Fibroblast of mammary gland (primary cell): ENCODE data around the gene DBI.
"Not testable (repeated sequence)": the region's sequence is repeated elsewhere in the genome, so short reads cannot be mapped to it uniquely, and the experiment has no call there.

Source experiments
- DNase-seq: peaks from one replicate; pipeline ENCODE4 v3.0.0-alpha.2; 2010; ENCODE audit warnings: low read depth
- H3K4me3 ChIP-seq: 2 replicates; pipeline ENCODE4 v1.5.1; 2011; ENCODE audit warnings: low read depth, mild to moderate bottlenecking, low read length, moderate library complexity; ENCODE audit not compliant: control insufficient read depth
- TF ChIP-seq, protein P1 (sequence below): conservative IDR thresholded peaks from 2 replicates; pipeline ENCODE4 v1.5.1; 2011; ENCODE audit warnings: low read depth, low read length, inconsistent platforms; ENCODE audit not compliant: control insufficient read depth, insufficient read depth

Gene DBI

DNA sequence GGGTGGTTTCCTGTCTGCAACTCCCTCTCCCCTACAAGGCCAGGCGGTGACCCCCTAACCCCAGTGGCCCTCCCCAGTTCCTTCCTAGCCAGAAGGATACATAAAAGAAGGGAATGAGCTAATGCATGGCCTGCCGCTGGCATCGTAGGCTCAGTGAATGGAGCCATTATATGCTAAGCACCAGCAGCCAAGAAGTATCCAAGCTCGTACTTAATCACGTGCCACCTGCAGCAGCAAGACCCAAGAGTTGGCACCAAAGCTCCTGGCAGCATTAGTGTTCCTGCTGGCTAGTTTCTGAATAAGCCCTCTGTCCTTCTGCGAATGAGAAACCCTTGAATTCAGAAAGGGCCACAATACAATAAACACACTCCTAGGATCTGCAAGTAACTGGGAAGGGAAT is 4.3 kb downstream of the DBI start:
- TF ChIP-seq, protein P1, sequence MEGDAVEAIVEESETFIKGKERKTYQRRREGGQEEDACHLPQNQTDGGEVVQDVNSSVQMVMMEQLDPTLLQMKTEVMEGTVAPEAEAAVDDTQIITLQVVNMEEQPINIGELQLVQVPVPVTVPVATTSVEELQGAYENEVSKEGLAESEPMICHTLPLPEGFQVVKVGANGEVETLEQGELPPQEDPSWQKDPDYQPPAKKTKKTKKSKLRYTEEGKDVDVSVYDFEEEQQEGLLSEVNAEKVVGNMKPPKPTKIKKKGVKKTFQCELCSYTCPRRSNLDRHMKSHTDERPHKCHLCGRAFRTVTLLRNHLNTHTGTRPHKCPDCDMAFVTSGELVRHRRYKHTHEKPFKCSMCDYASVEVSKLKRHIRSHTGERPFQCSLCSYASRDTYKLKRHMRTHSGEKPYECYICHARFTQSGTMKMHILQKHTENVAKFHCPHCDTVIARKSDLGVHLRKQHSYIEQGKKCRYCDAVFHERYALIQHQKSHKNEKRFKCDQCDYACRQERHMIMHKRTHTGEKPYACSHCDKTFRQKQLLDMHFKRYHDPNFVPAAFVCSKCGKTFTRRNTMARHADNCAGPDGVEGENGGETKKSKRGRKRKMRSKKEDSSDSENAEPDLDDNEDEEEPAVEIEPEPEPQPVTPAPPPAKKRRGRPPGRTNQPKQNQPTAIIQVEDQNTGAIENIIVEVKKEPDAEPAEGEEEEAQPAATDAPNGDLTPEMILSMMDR: no peak
- no peak overlapping the region for H3K4me3 ChIP-seq
- DNase-seq: no peak

DNA sequence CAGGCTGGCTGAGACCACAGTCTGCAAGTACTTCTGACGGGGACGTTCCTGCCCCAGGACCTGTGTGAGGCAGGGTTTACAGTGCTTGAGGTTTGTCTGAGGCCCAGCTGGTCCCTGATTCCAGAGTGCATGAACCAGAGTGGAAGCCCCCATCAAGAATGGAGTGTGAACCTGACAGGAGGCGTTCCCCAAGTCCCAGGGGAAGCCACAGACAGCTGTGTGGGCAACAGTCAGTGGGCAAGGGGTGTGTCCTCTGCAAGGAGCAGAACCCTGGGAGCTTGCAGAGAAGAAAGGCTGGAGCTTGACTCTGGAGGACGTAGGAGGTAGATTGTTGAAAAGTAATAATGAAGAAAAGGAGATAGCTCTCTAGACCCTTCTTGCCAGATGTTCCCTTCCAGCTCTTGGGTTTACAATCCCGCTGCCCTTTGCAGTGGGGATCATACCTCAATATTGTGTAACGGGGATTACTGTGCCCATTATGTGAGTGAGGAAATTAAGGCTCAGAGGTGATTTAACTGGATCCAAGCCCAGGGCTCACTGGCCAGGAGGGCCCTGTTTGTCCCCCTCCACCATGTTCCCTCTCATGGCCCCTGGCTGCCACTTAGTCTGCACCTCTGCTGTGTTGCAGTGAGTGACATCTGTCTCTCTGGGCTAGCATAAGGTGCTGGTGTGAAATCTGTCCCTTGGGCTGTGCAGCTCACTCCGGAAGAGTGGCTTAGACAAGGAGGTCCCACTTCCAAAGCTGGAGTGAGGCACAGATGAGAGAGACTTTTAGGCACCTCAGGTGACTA is 6.2 kb downstream of the DBI start:
- no peak overlapping the region for H3K4me3 ChIP-seq
- TF ChIP-seq, protein P1: no peak
- no peak for DNase-seq

DNA sequence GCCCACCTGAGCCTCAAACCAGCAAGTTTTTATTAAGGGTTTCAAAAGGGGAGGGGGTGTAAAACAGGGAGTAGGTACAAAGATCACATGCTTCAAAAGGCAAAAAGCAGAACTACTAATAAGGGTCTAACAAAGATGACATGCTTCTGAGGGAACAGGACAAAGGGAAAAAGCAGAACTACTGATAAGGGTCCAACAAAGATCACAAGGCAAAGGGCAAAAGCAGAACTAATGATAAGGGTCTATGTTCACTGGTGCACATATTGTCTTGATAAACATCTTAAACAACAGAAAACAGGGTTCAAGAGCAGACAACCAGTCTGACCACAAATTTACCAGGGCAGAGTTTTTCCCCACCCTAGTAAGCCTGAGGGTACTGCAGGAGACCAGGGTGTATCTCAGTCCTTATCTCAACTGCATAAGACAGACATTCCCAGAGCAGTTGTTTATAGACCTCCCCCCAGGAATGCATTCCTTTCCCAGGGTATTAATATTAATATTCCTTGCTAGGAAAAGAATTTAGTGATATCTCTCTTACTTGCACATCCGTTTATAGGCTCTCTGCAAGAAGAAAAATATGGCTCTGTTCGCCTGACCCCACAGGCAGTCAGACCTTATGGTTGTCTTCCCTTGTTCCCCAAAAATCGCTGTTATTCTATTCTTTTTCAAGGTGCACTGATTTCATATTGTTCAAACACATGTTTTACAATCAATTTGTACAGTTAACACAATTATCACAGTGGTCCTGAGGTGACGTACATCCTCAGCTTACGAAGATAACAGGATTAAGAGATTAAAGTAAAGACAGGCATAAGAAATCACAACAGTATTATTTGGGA is 7.3 kb downstream of the DBI start:
- not testable (repeated sequence) for DNase-seq, H3K4me3 ChIP-seq

DNA sequence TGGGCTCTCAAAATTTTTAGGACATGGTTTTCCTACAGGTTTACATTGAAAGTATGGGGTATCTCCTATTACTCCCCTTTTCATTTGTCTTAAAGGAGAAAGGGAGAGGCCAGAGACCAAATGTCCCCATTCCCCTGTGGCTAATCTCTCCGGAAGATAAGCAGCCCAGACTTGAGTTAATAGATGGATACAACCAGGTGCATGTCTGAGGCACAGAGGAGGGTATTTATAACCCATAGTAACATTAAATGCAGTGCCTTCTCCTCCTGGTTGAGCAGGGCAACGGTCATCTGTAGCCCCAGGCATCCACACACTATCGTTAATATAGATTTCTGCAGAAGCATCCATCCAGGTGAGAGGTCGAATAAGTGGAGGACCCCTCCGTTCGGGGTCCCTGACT is 9.6 kb downstream of the DBI start:
- H3K4me3 ChIP-seq, DNase-seq: not testable (repeated sequence)

DNA sequence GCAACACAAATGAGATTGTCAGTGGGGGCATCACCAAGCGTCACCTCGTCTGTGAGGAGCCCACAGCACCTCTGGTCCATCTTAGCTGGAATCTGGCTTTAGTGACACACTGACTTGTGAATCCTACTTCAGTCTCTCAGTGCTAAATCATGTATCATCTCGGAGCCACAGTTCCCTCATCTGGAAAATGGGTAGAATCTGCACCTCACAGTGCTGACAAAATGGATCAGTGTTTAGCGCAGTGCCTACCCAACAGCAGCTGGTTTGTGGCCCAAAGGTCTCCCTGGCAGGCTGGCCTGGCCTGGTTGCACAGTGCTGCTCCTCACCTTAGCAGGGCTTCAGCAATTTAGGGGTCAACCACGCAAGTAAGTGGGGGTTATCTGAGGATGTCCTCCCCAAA is 10.0 kb downstream of the DBI start:
- DNase-seq: no peak
- no peak overlapping the region for H3K4me3 ChIP-seq
- TF ChIP-seq, protein P1: no peak

DNA sequence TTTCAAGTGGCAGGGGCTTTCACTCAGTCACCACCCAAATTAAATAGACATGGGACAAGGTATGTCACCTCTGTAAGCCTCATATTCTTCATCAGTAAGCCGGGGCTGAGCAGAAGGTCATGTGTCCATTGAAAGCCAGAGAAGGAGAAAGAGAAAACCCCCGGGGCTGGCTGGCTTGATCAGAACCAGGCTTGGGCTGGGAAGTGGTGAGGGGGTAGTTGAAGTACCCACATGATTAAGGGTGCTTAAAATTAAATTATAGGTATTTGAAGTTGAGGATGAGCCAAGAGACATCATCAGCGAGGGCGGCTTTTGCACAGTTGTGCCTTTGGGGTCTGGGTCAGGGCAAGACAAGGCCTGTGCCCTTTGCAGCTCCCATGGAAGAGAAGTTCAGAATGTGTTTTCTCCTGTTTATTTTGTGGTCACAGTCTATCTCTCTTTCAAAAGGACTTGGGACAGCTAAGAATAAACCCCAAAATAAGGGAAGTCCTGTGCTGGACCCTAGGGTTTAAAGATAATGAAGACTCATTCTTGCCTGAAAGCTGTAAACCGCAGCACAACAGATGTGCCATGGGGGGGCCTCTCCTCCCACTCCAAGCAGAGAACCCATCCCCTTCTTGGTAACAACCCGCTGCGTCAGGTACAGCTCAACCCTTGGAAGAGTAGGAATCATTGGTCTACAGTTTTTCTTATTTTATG is 10.7 kb downstream of the DBI start:
- TF ChIP-seq, protein P1: no peak
- H3K4me3 ChIP-seq: no peak overlapping the region

DNA sequence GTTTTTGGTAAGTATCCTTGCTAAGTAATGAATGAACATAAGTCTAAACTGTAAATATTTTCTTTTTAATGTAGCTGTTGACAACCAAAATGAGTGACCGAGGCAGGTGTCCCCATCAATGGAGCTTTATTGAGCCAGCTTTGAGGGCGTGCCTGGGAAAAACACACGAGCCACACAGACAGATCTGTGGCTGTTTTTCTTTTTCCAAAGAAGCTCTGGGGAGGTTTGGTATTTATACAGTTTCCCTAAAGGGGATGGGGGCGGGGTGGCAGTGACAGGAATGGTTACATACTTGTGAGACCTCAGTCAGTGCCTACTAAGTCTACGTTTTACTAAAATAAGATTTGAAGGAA is 11.2 kb downstream of the DBI start:
- DNase-seq: no peak

More for the DNA sequence above, 10.7 kb downstream of the DBI start:
- no peak for DNase-seq

More for the DNA sequence above, 11.2 kb downstream of the DBI start:
- no peak overlapping the region for H3K4me3 ChIP-seq
- TF ChIP-seq, protein P1: no peak
